Chondrocyte (in vitro differentiated cells): ENCODE results near the gene GALNT17. TPM values are rescaled to one million over a fixed set of nuclear protein-coding genes. Genes with fewer than 3 reads are reported as not detected.

Experiments
- DNase-seq: peaks from one replicate; pipeline ENCODE4 v3.0.0; 2021; ENCODE audit warnings: mixed read lengths, low spot score
- H3K27ac Mint-ChIP-seq: one replicate; pipeline ENCODE4 v1.8.0; 2021; ENCODE audit warnings: mild to moderate bottlenecking, moderate library complexity, mixed read lengths; ENCODE audit not compliant: unreplicated experiment
- H3K27me3 Mint-ChIP-seq: 2 replicates; pipeline ENCODE4 v1.8.0; 2021; ENCODE audit warnings: low read depth, mixed read lengths
- H3K36me3 Mint-ChIP-seq: 2 replicates; pipeline ENCODE4 v1.8.0; 2021; ENCODE audit warnings: low read depth, mixed read lengths
- H3K4me1 Mint-ChIP-seq: 2 replicates; pipeline ENCODE4 v1.8.0; 2021; ENCODE audit warnings: low read depth, mild to moderate bottlenecking, mixed read lengths
- H3K4me3 Mint-ChIP-seq: one replicate; pipeline ENCODE4 v1.8.0; 2021; ENCODE audit warnings: mild to moderate bottlenecking, moderate library complexity, mixed read lengths; ENCODE audit not compliant: unreplicated experiment
- H3K9me3 Mint-ChIP-seq: 2 replicates; pipeline ENCODE4 v1.8.0; 2021; ENCODE audit warnings: low read depth, mixed read lengths
- CTCF ChIP-seq: fragments of 200-600 bp; sonication (generic); IDR thresholded peaks from 2 replicates; pipeline ENCODE4 v1.5.0; 2021; ENCODE audit warnings: antibody characterized with exemption, mild to moderate bottlenecking, moderate library complexity
- total RNA-seq: library from RNA; stranded (reverse); gene quantifications from 3 replicates; pipeline ENCODE4 v1.2.1, GENCODE V29; 2021

Gene GALNT17
- total RNA-seq, 1 donor from 2014 or later: 24.4 TPM

- H3K4me3 Mint-ChIP-seq: no peak overlapping the region
- TF ChIP-seq CTCF: no peak
- no peak for DNase-seq
- peaks cover 8% of the 10 kb centered on the region for H3K36me3 Mint-ChIP-seq
- H3K27ac Mint-ChIP-seq: no peak overlapping the region
- H3K27me3 Mint-ChIP-seq: no peaks in the 10 kb centered on the region
- no peaks in the 10 kb centered on the region for H3K4me1 Mint-ChIP-seq
- H3K9me3 Mint-ChIP-seq: no peaks in the 10 kb centered on the region
These were observed 256.2 kb downstream of the GALNT17 start for GRCh38 chr7:71388181-71388580.

- no peak for TF ChIP-seq CTCF
- Mint-ChIP-seq H3K4me3 (no peak overlapping the region), H3K9me3 (peaks cover 2% of the 10 kb centered on the region), H3K4me1 (no peaks in the 10 kb centered on the region), H3K27ac (no peak overlapping the region), H3K36me3 (peaks cover 8% of the 10 kb centered on the region), H3K27me3 (no peaks in the 10 kb centered on the region)
- DNase-seq: no peak
These were observed 258.0 kb downstream of the GALNT17 start for GRCh38 chr7:71389976-71390375.

- TF ChIP-seq CTCF: no peak
- no peak for DNase-seq
- Mint-ChIP-seq H3K9me3 (peaks cover 5% of the 10 kb centered on the region), H3K36me3 (peaks cover 11% of the 10 kb centered on the region), H3K27ac (no peak overlapping the region), H3K27me3 (no peaks in the 10 kb centered on the region), H3K4me3 (no peak overlapping the region), H3K4me1 (no peaks in the 10 kb centered on the region)
These were observed 261.7 kb downstream of the GALNT17 start for GRCh38 chr7:71393661-71394060.

- H3K4me1 Mint-ChIP-seq: peaks cover 18% of the 10 kb centered on the region
- no peaks in the 10 kb centered on the region for H3K36me3 Mint-ChIP-seq
- no peak overlapping the region for H3K4me3 Mint-ChIP-seq
These were observed 270.7 kb downstream of the GALNT17 start for GRCh38 chr7:71402684-71403083.

GRCh38 chr7:71403202-71403946 lies 271.4 kb downstream of the GALNT17 start:
- H3K27ac Mint-ChIP-seq: peak overlapping the region; percentile 7
- H3K4me3 Mint-ChIP-seq: no peak overlapping the region
- H3K27me3 Mint-ChIP-seq: no peaks in the 10 kb centered on the region
- TF ChIP-seq CTCF: no peak
- peaks cover 18% of the 10 kb centered on the region for H3K4me1 Mint-ChIP-seq
- no peaks in the 10 kb centered on the region for H3K9me3 Mint-ChIP-seq
- H3K36me3 Mint-ChIP-seq: no peaks in the 10 kb centered on the region
- no peak for DNase-seq

More at GRCh38 chr7:71402684-71403083, 270.7 kb downstream of the GALNT17 start:
- Mint-ChIP-seq H3K27ac (no peak overlapping the region), H3K9me3 (no peaks in the 10 kb centered on the region), H3K27me3 (no peaks in the 10 kb centered on the region)
- DNase-seq: no peak
- TF ChIP-seq CTCF: no peak
